Measurements from ENCODE around the gene COL5A2. TPM values are rescaled to one million over a fixed set of nuclear protein-coding genes. Genes with fewer than 3 reads are reported as not detected.

The COL5A2 gene
- total and polyA plus RNA-seq, 4 donors, result 3.2 to 83.5 (median 9.1) TPM

DNA sequence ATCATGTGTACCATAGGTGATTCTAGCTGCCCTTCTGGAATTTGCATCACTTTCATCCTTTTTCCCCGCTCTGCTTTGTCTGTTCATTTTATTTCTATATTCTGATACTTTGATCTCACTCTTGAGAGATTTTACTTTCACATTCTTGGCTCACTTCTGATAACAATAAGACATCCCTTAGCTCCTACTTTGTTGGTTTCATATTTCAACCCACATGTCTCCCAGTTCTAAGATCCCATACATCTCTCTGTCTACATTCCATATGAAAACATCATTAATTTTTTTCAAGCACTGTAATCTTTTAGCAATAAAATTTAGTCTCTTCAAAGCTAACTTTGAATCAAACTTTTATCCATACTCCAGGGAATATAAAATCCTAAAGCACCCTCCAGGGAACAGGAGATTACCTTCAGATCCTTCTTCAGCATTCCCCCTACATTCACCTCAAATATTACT lies 129.8 kb downstream of the COL5A2 start:
- DNase-seq (ENCODE audit: low spot score), result no peak
- Histone ChIP-seq H3K9me3 (ENCODE audit: control insufficient read depth in 4 of 4, low read length in 3 of 4) (no peaks in the 10 kb centered on the region), H3K36me3 (ENCODE audit: control insufficient read depth in 4 of 4, insufficient read depth in 3 of 4, low read depth in 1 of 4, low read length in 3 of 4) (peaks cover 0 to 2% (median 0%) of the 10 kb centered on the region in 4 donors), H3K27ac (ENCODE audit: low read depth in 1 of 2, low read length in 2 of 2) (no peak overlapping the region), H3K9ac (ENCODE audit: low read depth in 1 of 2, low read length in 2 of 2) (no peak overlapping the region), H3K27me3 (ENCODE audit: control insufficient read depth in 4 of 4, insufficient read depth in 4 of 4, low read length in 3 of 4) (no peaks in the 10 kb centered on the region), H3K4me3 (ENCODE audit: low read depth in 1 of 3, low read length in 3 of 3) (no peak overlapping the region), H3K4me1 (ENCODE audit: control insufficient read depth in 4 of 4, insufficient read depth in 4 of 4, low read length in 3 of 4) (peaks cover 0 to 2% (median 0%) of the 10 kb centered on the region in 4 donors)
- TF ChIP-seq, protein P1, sequence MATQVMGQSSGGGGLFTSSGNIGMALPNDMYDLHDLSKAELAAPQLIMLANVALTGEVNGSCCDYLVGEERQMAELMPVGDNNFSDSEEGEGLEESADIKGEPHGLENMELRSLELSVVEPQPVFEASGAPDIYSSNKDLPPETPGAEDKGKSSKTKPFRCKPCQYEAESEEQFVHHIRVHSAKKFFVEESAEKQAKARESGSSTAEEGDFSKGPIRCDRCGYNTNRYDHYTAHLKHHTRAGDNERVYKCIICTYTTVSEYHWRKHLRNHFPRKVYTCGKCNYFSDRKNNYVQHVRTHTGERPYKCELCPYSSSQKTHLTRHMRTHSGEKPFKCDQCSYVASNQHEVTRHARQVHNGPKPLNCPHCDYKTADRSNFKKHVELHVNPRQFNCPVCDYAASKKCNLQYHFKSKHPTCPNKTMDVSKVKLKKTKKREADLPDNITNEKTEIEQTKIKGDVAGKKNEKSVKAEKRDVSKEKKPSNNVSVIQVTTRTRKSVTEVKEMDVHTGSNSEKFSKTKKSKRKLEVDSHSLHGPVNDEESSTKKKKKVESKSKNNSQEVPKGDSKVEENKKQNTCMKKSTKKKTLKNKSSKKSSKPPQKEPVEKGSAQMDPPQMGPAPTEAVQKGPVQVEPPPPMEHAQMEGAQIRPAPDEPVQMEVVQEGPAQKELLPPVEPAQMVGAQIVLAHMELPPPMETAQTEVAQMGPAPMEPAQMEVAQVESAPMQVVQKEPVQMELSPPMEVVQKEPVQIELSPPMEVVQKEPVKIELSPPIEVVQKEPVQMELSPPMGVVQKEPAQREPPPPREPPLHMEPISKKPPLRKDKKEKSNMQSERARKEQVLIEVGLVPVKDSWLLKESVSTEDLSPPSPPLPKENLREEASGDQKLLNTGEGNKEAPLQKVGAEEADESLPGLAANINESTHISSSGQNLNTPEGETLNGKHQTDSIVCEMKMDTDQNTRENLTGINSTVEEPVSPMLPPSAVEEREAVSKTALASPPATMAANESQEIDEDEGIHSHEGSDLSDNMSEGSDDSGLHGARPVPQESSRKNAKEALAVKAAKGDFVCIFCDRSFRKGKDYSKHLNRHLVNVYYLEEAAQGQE (IDR thresholded peaks at IDR 0.05), result no peak
- TF ChIP-seq FOXA2 (IDR thresholded peaks at IDR 0.05), result no peak
- TF ChIP-seq EGR1 (IDR thresholded peaks at IDR 0.05; ENCODE audit: low read depth in 2 of 2), result no peak
- TF ChIP-seq SP1 (IDR thresholded peaks at IDR 0.05), result no peak
- TF ChIP-seq, protein P2, sequence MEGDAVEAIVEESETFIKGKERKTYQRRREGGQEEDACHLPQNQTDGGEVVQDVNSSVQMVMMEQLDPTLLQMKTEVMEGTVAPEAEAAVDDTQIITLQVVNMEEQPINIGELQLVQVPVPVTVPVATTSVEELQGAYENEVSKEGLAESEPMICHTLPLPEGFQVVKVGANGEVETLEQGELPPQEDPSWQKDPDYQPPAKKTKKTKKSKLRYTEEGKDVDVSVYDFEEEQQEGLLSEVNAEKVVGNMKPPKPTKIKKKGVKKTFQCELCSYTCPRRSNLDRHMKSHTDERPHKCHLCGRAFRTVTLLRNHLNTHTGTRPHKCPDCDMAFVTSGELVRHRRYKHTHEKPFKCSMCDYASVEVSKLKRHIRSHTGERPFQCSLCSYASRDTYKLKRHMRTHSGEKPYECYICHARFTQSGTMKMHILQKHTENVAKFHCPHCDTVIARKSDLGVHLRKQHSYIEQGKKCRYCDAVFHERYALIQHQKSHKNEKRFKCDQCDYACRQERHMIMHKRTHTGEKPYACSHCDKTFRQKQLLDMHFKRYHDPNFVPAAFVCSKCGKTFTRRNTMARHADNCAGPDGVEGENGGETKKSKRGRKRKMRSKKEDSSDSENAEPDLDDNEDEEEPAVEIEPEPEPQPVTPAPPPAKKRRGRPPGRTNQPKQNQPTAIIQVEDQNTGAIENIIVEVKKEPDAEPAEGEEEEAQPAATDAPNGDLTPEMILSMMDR (IDR thresholded peaks at IDR 0.05; ENCODE audit: low read depth, low read length, missing input control), result no peak
- TF ChIP-seq NR2F2 (IDR thresholded peaks at IDR 0.05), result no peak
- TF ChIP-seq, protein P3, sequence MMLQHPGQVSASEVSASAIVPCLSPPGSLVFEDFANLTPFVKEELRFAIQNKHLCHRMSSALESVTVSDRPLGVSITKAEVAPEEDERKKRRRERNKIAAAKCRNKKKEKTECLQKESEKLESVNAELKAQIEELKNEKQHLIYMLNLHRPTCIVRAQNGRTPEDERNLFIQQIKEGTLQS (IDR thresholded peaks at IDR 0.05), result no peak
- no peak for TF ChIP-seq TAF1 (conservative IDR thresholded peaks at IDR 0.05)
- TF ChIP-seq HNF4G (IDR thresholded peaks at IDR 0.05), result no peak
- TF ChIP-seq JUND (IDR thresholded peaks at IDR 0.05), result no peak
- TF ChIP-seq RXRA (IDR thresholded peaks at IDR 0.05), result no peak
- no peak for TF ChIP-seq GABPA (IDR thresholded peaks at IDR 0.05 in 1 of 2, conservative IDR thresholded peaks at IDR 0.05 in 1 of 2)
- TF ChIP-seq, protein P4, sequence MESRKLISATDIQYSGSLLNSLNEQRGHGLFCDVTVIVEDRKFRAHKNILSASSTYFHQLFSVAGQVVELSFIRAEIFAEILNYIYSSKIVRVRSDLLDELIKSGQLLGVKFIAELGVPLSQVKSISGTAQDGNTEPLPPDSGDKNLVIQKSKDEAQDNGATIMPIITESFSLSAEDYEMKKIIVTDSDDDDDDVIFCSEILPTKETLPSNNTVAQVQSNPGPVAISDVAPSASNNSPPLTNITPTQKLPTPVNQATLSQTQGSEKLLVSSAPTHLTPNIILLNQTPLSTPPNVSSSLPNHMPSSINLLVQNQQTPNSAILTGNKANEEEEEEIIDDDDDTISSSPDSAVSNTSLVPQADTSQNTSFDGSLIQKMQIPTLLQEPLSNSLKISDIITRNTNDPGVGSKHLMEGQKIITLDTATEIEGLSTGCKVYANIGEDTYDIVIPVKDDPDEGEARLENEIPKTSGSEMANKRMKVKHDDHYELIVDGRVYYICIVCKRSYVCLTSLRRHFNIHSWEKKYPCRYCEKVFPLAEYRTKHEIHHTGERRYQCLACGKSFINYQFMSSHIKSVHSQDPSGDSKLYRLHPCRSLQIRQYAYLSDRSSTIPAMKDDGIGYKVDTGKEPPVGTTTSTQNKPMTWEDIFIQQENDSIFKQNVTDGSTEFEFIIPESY (IDR thresholded peaks at IDR 0.05), result no peak
- 99% methylated on average over 1 of the region's 1 CpG for WGBS

DNA sequence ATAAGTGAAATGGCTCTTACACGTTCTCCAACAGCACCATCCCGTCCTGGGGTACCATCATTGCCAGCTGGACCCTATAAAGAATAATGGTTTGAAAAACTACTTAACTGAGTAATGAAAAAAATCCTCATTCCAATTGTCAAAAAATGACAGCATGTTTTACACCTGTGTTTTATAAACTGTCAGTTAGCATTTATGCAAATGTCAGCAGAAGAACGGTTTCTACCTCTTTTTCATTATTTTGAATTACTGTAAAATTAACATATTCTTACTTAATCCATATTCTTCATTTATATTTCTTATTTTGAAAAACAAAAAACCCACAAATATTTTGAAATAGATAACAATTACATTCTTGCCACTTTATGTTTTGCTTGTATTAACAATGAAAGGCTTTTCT lies 131.4 kb downstream of the COL5A2 start:
- H3K4me3 ChIP-seq (ENCODE audit: low read depth in 1 of 3, low read length in 3 of 3), result no peak overlapping the region
- no peaks in the 10 kb centered on the region for H3K9me3 ChIP-seq (ENCODE audit: control insufficient read depth in 4 of 4, low read length in 3 of 4)
- H3K27me3 ChIP-seq (ENCODE audit: control insufficient read depth in 4 of 4, insufficient read depth in 4 of 4, low read length in 3 of 4), result no peaks in the 10 kb centered on the region
- no peak for DNase-seq (ENCODE audit: low spot score)
- H3K4me1 ChIP-seq (ENCODE audit: control insufficient read depth in 4 of 4, insufficient read depth in 4 of 4, low read length in 3 of 4), result peaks cover 0 to 2% (median 0%) of the 10 kb centered on the region in 4 donors
- no peak overlapping the region for H3K9ac ChIP-seq (ENCODE audit: low read depth in 1 of 2, low read length in 2 of 2)
- no peak overlapping the region for H3K27ac ChIP-seq (ENCODE audit: low read depth in 1 of 2, low read length in 2 of 2)
- WGBS, result 95% methylated on average over 3 of the region's 3 CpGs
- peaks cover 0 to 2% (median 0%) of the 10 kb centered on the region in 4 donors for H3K36me3 ChIP-seq (ENCODE audit: control insufficient read depth in 4 of 4, insufficient read depth in 3 of 4, low read depth in 1 of 4, low read length in 3 of 4)
- TF ChIP-seq FOXA2 (IDR thresholded peaks at IDR 0.05) (no peak), NR2F2 (IDR thresholded peaks at IDR 0.05) (no peak), SP1 (IDR thresholded peaks at IDR 0.05) (no peak), YY1 (IDR thresholded peaks at IDR 0.05) (no peak), GABPA (IDR thresholded peaks at IDR 0.05 in 1 of 2, conservative IDR thresholded peaks at IDR 0.05 in 1 of 2) (no peak), TAF1 (conservative IDR thresholded peaks at IDR 0.05) (no peak), HNF4G (IDR thresholded peaks at IDR 0.05) (no peak), JUND (IDR thresholded peaks at IDR 0.05) (no peak)
- TF ChIP-seq, protein P3 (IDR thresholded peaks at IDR 0.05), result no peak
- TF ChIP-seq, protein P1 (IDR thresholded peaks at IDR 0.05), result no peak
- TF ChIP-seq, protein P2 (IDR thresholded peaks at IDR 0.05; ENCODE audit: low read depth, low read length, missing input control), result no peak
